ENCODE measurements around the gene SLC25A11. TPM values are rescaled to one million over a fixed set of nuclear protein-coding genes. Genes with fewer than 3 reads are reported as not detected.

The SLC25A11 gene
- total and polyA plus RNA-seq, 4 donors = 28.5 to 54.1 (median 46.0) TPM

DNA sequence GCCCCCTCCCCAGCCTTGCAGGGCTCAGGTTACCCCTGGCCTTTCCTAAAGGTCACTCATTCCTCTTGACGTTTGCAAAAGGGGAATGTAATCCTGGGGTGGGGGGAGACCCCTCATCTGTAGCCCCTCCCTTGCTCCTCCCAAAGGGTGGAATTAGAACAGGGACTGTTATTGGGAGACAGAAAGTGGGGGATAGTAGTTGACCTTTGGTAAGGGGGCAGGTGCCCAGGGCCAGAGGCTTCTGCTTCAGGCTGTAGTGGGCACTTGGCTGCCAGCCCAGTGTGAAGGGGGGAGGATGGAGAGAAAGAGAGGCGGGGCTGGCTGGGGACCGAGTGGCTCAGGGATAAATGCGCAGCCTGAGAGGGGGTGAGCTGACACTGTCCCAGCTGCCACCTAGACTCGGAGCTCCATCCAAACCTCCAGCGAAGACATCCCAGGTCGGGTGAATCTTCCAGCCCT lies 10.9 kb upstream of the SLC25A11 start, which contains the start of gene ENO3:
Gene ENO3, plus strand, starts transcription at position 374 of the 459 bp plus-strand sequence. CDS start 711 bp downstream, outside the sequence.
- H3K9ac ChIP-seq (ENCODE audit: low read depth in 1 of 2, low read length in 2 of 2) = peak within 1 kb of the TSS; percentile 66 to 69
- H3K36me3 ChIP-seq (ENCODE audit: control insufficient read depth in 4 of 4, insufficient read depth in 3 of 4, low read depth in 1 of 4, low read length in 3 of 4) = peaks cover 0 to 2% (median under 1%) of the 10 kb centered on the region in 4 donors
- peak; percentile 74 for DNase-seq (ENCODE audit: low spot score)
- no peaks in the 10 kb centered on the region for H3K9me3 ChIP-seq (ENCODE audit: control insufficient read depth in 4 of 4, low read length in 3 of 4)
- TF ChIP-seq, protein P1, sequence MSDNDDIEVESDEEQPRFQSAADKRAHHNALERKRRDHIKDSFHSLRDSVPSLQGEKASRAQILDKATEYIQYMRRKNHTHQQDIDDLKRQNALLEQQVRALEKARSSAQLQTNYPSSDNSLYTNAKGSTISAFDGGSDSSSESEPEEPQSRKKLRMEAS (IDR thresholded peaks at IDR 0.05) = no peak
- TF ChIP-seq, protein P2, sequence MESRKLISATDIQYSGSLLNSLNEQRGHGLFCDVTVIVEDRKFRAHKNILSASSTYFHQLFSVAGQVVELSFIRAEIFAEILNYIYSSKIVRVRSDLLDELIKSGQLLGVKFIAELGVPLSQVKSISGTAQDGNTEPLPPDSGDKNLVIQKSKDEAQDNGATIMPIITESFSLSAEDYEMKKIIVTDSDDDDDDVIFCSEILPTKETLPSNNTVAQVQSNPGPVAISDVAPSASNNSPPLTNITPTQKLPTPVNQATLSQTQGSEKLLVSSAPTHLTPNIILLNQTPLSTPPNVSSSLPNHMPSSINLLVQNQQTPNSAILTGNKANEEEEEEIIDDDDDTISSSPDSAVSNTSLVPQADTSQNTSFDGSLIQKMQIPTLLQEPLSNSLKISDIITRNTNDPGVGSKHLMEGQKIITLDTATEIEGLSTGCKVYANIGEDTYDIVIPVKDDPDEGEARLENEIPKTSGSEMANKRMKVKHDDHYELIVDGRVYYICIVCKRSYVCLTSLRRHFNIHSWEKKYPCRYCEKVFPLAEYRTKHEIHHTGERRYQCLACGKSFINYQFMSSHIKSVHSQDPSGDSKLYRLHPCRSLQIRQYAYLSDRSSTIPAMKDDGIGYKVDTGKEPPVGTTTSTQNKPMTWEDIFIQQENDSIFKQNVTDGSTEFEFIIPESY (IDR thresholded peaks at IDR 0.05) = peak; percentile 45
- TF ChIP-seq YY1 (IDR thresholded peaks at IDR 0.05) = no peak
- TF ChIP-seq RAD21 (IDR thresholded peaks at IDR 0.05) = peak in 1 of 2 donors; percentile 19
- no peak for TF ChIP-seq EGR1 (IDR thresholded peaks at IDR 0.05; ENCODE audit: low read depth in 2 of 2)
- TF ChIP-seq, protein P3, sequence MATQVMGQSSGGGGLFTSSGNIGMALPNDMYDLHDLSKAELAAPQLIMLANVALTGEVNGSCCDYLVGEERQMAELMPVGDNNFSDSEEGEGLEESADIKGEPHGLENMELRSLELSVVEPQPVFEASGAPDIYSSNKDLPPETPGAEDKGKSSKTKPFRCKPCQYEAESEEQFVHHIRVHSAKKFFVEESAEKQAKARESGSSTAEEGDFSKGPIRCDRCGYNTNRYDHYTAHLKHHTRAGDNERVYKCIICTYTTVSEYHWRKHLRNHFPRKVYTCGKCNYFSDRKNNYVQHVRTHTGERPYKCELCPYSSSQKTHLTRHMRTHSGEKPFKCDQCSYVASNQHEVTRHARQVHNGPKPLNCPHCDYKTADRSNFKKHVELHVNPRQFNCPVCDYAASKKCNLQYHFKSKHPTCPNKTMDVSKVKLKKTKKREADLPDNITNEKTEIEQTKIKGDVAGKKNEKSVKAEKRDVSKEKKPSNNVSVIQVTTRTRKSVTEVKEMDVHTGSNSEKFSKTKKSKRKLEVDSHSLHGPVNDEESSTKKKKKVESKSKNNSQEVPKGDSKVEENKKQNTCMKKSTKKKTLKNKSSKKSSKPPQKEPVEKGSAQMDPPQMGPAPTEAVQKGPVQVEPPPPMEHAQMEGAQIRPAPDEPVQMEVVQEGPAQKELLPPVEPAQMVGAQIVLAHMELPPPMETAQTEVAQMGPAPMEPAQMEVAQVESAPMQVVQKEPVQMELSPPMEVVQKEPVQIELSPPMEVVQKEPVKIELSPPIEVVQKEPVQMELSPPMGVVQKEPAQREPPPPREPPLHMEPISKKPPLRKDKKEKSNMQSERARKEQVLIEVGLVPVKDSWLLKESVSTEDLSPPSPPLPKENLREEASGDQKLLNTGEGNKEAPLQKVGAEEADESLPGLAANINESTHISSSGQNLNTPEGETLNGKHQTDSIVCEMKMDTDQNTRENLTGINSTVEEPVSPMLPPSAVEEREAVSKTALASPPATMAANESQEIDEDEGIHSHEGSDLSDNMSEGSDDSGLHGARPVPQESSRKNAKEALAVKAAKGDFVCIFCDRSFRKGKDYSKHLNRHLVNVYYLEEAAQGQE (IDR thresholded peaks at IDR 0.05) = peak; percentile 22
- TF ChIP-seq, protein P4, sequence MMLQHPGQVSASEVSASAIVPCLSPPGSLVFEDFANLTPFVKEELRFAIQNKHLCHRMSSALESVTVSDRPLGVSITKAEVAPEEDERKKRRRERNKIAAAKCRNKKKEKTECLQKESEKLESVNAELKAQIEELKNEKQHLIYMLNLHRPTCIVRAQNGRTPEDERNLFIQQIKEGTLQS (IDR thresholded peaks at IDR 0.05) = no peak
- TF ChIP-seq, protein P5, sequence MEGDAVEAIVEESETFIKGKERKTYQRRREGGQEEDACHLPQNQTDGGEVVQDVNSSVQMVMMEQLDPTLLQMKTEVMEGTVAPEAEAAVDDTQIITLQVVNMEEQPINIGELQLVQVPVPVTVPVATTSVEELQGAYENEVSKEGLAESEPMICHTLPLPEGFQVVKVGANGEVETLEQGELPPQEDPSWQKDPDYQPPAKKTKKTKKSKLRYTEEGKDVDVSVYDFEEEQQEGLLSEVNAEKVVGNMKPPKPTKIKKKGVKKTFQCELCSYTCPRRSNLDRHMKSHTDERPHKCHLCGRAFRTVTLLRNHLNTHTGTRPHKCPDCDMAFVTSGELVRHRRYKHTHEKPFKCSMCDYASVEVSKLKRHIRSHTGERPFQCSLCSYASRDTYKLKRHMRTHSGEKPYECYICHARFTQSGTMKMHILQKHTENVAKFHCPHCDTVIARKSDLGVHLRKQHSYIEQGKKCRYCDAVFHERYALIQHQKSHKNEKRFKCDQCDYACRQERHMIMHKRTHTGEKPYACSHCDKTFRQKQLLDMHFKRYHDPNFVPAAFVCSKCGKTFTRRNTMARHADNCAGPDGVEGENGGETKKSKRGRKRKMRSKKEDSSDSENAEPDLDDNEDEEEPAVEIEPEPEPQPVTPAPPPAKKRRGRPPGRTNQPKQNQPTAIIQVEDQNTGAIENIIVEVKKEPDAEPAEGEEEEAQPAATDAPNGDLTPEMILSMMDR (IDR thresholded peaks at IDR 0.05; ENCODE audit: low read depth, low read length, missing input control) = no peak
- TF ChIP-seq HNF4G (IDR thresholded peaks at IDR 0.05) = peak; percentile 54
- TF ChIP-seq JUND (IDR thresholded peaks at IDR 0.05) = peak in 1 of 2 donors; percentile 20
- TF ChIP-seq FOXA1 (IDR thresholded peaks at IDR 0.05) = no peak
- TF ChIP-seq NR2F2 (IDR thresholded peaks at IDR 0.05) = peak; percentile 63
- TF ChIP-seq HNF4A (conservative IDR thresholded peaks at IDR 0.05) = peak; percentile 72 to 79
- TF ChIP-seq TAF1 (conservative IDR thresholded peaks at IDR 0.05) = peak; percentile 49
- peak; percentile 38 to 58 for TF ChIP-seq RXRA (IDR thresholded peaks at IDR 0.05)
- no peak for TF ChIP-seq GABPA (IDR thresholded peaks at IDR 0.05 in 1 of 2, conservative IDR thresholded peaks at IDR 0.05 in 1 of 2)
- TF ChIP-seq FOXA2 (IDR thresholded peaks at IDR 0.05) = no peak
- peak; percentile 81 for TF ChIP-seq SP1 (IDR thresholded peaks at IDR 0.05)
- H3K27ac ChIP-seq (ENCODE audit: low read depth in 1 of 2, low read length in 2 of 2) = peak within 1 kb of the TSS; percentile 95 to 96
- H3K4me1 ChIP-seq (ENCODE audit: control insufficient read depth in 4 of 4, insufficient read depth in 4 of 4, low read length in 3 of 4) = peaks cover 10 to 55% (median 42%) of the 10 kb centered on the region in 4 donors
- H3K4me3 ChIP-seq (ENCODE audit: low read depth in 1 of 3, low read length in 3 of 3) = peak within 1 kb of the TSS; percentile 53 to 91 (median 56)
- no peaks in the 10 kb centered on the region for H3K27me3 ChIP-seq (ENCODE audit: control insufficient read depth in 4 of 4, insufficient read depth in 4 of 4, low read length in 3 of 4)
- WGBS = 20% methylated on average over 7 of the region's 7 CpGs

All from liver (tissue), 9 donors.